NCI-H2196 treated with DMSO at 0.1 percent for 48 hours (cell line): Measurements from ENCODE around the gene CD180.

ENCODE experiments used
- DNase-seq: peaks from one replicate; lab custom pipeline; 2025; ENCODE audit not compliant: unreplicated experiment; lab: John Stamatoyannopoulos, UW

The CD180 gene

DNA sequence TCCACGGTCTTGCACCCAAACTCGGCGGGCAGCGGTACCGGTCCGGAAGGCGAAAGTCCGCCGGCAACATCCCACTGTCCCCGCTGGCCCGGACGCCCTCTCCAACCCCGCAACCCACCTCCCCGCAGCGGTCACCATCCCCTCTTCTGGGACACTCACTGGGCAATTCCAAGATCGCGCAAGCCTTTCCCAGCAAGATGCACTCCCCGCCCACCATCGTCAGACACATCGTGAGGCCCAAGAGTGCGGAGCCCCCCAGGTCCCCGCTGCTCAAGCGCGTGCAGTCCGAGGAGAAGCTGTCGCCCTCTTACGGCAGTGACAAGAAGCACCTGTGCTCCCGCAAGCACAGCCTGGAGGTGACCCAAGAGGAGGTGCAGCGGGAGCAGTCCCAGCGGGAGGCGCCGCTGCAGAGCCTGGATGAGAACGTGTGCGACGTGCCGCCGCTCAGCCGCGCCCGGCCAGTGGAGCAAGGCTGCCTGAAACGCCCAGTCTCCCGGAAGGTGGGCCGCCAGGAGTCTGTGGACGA is 33.3 kb downstream of the CD180 start:
- DNase-seq = no peak

GRCh38 chr5:67161767-67162166 is 34.8 kb downstream of the CD180 start:
- DNase-seq = no peak

DNA sequence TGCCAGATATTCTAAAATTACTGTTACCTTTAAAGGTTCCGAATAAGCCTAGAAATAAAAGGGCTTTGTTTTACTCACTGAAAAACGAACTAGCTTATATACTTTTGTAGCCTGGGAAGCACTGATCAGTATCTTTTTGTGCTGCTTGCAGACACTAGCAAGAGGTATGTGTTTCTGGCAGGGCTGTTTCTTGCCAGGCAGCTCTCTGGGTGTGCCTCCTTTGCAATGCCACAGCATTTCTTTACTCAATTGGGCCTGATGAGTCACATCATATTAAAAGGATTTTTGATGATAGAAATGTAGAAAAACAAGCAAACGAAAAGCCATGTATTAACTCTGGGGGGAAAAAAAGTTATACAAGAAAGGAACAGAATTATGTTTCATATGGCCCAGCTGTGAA is 35.6 kb downstream of the CD180 start:
- no peak for DNase-seq

- DNase-seq = no peak
Measured at GRCh38 chr5:67160272-67160671, 36.3 kb downstream of the CD180 start.

DNA sequence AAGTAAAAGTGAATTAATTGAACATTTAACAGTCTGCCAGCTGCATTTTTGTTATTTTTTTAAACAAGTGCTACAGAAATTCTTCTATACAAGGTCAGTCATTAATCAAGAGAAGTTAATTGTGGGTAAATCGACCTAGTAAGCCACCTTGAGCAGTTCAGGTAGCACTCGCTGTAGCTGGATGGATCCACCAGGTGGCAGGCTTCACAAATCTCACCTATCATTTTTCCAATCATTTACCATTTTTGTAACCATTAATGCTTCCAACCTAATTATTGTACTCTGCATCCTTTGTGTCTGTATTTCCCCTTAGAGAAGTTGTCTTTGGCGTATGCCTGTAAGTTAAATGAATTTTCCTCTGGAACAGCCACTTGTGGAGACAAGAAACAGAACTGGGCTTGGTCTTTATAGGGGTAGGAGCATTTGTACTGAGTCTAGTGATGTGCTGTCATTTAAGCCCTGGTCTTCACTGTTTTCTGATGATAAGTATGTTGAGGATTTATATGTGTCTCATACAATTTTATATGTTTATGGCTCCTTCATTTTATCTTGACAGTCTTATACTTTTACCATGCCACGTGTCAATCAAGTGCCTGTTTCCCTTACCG is 39.5 kb downstream of the CD180 start:
- DNase-seq = no peak

DNA sequence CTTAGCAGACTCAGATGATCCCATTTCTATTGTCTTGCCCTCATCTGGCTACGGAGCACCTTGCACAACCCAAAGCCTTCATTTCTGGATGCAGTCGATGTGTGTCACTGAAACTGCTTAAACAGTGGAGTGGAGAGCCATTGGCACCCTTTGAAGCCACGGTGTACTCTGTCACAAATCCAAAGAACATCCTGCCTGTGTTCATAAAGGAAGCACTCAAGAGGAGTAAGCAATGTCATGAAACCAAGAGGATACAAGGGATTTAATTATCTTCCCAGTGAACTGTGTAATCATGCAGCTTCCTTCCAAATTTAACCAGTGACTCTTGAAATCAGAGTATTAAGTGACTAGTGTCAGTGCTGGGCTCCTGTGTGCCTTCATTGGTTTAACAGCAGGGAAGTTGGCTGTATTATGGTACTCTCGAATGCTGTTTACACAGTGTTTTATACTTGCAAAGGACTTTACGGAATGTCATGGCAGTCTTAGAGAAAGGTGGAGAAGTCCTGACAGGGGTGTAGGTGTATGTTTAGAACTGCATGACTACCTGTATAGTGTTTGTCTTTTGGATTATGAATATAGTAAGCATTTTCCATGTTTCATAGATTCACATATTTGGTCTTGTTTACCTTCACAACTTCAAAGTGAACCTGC is 41.9 kb downstream of the CD180 start:
- DNase-seq = peak; percentile 9

- DNase-seq = no peak
Measured at GRCh38 chr5:67153292-67153691, 43.3 kb downstream of the CD180 start.

DNA sequence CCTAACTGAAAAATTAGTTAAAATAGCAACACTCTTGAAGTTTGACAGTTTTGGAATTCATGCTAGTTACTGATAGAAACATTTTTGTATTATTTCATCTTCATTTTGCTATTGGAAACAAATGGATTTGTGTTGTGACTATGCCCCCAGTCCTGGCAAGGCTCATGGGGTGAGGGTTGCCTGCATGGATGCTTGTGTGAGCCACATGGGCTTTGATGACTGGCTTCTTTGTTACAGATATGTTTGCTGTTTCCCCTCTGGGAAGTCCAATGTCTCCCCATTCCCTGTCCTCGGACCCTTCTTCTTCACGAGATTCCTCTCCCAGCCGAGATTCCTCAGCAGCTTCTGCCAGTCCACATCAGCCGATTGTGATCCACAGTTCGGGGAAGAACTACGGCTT is 44.2 kb downstream of the CD180 start:
- DNase-seq = no peak

DNA sequence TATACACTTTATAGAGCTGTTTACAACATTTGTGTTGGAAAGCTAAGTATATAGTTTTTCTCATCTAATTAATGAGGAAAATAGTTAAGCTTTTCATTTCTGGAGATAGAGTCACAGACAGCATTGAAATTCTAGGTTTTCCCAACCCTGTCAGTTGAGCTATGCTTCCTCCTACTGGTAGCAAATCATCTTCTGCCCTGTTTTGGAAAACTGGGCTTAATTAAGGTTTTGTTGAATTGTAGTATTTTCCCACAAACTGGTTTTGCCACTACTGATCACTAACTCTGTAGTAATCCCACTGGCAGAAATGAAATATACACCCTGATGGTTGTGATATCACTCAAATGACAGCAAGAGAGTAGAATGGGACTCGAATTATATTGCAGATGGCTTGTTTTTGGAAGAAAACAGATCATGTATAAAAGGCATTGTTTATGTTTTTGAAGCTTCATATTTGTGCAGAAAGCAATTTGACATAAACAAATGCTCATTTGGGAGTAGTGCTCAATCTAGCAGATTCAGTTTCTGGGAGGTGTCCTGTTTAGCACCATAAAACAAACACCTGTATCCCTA is 46.6 kb downstream of the CD180 start:
- DNase-seq = no peak

GRCh38 chr5:67149057-67149950 is 47.3 kb downstream of the CD180 start:
- no peak for DNase-seq

GRCh38 chr5:67147760-67148159 is 48.8 kb downstream of the CD180 start:
- no peak for DNase-seq

GRCh38 chr5:67146981-67147380 is 49.6 kb downstream of the CD180 start:
- no peak for DNase-seq

DNA sequence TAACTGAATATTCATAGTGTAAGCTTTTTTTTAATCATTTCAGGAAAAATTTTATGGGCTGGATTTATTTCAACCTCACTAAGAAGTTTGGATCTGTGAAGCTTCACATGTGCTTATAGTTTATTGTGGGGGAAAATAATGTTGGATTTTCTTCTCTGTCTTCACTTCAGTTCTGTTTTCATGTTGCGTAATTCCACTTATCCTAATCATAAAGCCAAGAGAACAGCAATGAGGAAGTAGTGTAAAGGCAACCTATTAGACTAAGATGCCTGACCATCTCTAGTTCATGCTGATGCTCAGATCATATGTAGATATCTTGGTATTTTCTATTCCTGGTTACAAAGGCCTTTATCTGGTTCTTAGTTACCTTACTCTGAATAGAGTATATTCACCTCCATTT is 50.0 kb downstream of the CD180 start:
- DNase-seq = no peak

- no peak for DNase-seq
Measured at GRCh38 chr5:67144183-67144639, 52.4 kb downstream of the CD180 start.

GRCh38 chr5:67143549-67143948 is 53.0 kb downstream of the CD180 start:
- no peak for DNase-seq

DNA sequence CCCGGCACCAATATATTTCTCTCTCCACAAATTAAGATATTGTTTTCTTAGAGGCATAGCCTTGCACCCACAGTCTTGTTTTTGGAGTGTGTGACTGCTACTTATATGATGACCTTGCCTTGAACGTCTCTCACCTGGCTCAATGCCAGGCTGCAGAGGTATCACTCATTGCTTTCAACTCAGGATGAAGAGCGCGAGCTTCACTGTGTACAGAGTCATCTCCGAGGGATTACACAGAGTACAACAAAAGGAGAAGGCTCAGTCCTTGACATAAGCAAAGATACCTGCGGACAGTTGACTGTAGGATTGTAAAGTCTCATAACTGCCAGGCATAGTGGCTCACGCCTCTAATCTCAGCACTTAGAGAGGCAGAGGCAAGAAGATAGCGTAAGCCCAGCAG is 53.8 kb downstream of the CD180 start:
- no peak for DNase-seq

DNA sequence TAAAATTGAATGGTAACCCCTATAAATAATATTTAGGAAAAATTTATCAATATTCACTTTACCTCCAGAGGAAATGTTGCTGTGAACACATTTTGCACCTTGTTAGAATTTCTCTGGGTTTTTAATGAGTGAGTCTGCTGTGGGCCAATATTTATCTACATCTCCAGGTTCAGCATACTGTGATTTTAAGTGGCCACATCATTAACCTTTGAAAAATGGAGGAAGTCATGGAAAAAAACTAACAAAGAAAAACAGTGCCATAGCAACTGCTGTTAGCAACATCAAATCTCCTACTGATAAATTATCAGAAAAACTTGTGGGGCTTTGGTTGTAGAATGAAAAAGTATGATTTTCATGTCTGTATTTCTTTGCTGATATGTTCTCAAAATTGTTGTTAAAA is 55.0 kb downstream of the CD180 start:
- DNase-seq = no peak

GRCh38 chr5:67140413-67140812 is 56.2 kb downstream of the CD180 start:
- DNase-seq = no peak

GRCh38 chr5:67139030-67139429 is 57.6 kb downstream of the CD180 start:
- DNase-seq = no peak

- no peak for DNase-seq
Measured at GRCh38 chr5:67135381-67135984, 61.1 kb downstream of the CD180 start.

GRCh38 chr5:67133776-67134175 is 62.8 kb downstream of the CD180 start:
- DNase-seq = no peak
